B cell (primary cell): ENCODE data around the gene TEDC2. TPM values are rescaled to one million over a fixed set of nuclear protein-coding genes. Genes with fewer than 3 reads are reported as not detected.

ENCODE experiments used
- ATAC-seq: fragments of 200-7000 bp; cut with Tn5 transposase; one replicate; pipeline ENCODE4 v1.10.0; 2021; ENCODE audit warnings: low read depth, mild to moderate bottlenecking, moderate number of reproducible peaks, moderate library complexity
- CTCF ChIA-PET: fragments of 350-600 bp; sonication (Branson Sonifier 250); formaldehyde crosslinking; loops from one replicate; lab custom pipeline; 2021; ENCODE audit warnings: antibody characterized with exemption, inconsistent platforms; lab: Charles Lee
- POLR2A ChIA-PET: fragments of 350-600 bp; sonication (Branson Sonifier 250); formaldehyde crosslinking; loops from one replicate; lab custom pipeline; 2021; ENCODE audit warnings: antibody characterized with exemption; lab: Charles Lee
- DNase-seq: peaks from one replicate; pipeline ENCODE4 v3.0.0; 2013
- H2AFZ ChIP-seq: 2 replicates; pipeline ENCODE4 v1.6.1; 2012; ENCODE audit warnings: mild to moderate bottlenecking, low read depth, low read length; ENCODE audit not compliant: insufficient read depth, poor library complexity, severe bottlenecking
- H3K27ac ChIP-seq, 2 donors: 1 replicate in 1 of 2; 2 replicates in 1 of 2; pipeline ENCODE4 v1.5.1; 2012 to 2013; ENCODE audit warnings: low read length in 2 of 2, mild to moderate bottlenecking in 2 of 2, moderate library complexity in 1 of 2
- H3K27me3 ChIP-seq, 4 experiments: fragments of 200-600 bp in 1 of 4; sonication (generic) in 1 of 4; replicated peaks in 1 of 4; 1 replicate in 2 of 4; 2 replicates in 2 of 4; pipeline versions ENCODE4 v1.6.1 to v1.7.0; 2013 to 2016; ENCODE audit warnings: low read length in 3 of 4, mild to moderate bottlenecking in 2 of 4, mixed read lengths in 1 of 4, moderate library complexity in 1 of 4; ENCODE audit not compliant: insufficient read depth in 4 of 4, control insufficient read depth in 3 of 4; ENCODE audit errors: control extremely low read depth in 1 of 4
- H3K36me3 ChIP-seq, 2 experiments: replicated peaks in 1 of 2; 1 replicate in 1 of 2; 2 replicates in 1 of 2; pipeline versions ENCODE4 v1.6.1 to v1.7.1; 2013; ENCODE audit warnings: low read length in 1 of 2; ENCODE audit not compliant: insufficient read depth in 2 of 2, control insufficient read depth in 1 of 2; ENCODE audit errors: control extremely low read depth in 1 of 2, extremely low read depth in 1 of 2
- H3K4me1 ChIP-seq, 2 donors: fragments of 200-600 bp in 1 of 2; sonication (generic) in 1 of 2; 1 replicate in 1 of 2; 2 replicates in 1 of 2; pipeline versions ENCODE4 v1.5.1 to v1.6.1; 2013 to 2017; ENCODE audit warnings: low read length in 2 of 2; ENCODE audit not compliant: control insufficient read depth in 2 of 2, insufficient read depth in 2 of 2
- H3K4me2 ChIP-seq: replicated peaks from 2 replicates; pipeline ENCODE3; 2012; ENCODE audit warnings: mild to moderate bottlenecking, low read depth, low read length; ENCODE audit not compliant: poor library complexity, severe bottlenecking
- H3K4me3 ChIP-seq, 5 experiments: fragments of 200-600 bp in 1 of 5; sonication (generic) in 1 of 5; 1 replicate in 3 of 5; 2 replicates in 2 of 5; pipeline versions ENCODE4 v1.5.1 to v1.7.0; 2011 to 2016; ENCODE audit warnings: low read length in 4 of 5, mild to moderate bottlenecking in 4 of 5, low read depth in 2 of 5, control low read depth in 1 of 5, moderate library complexity in 1 of 5; ENCODE audit not compliant: insufficient read depth in 1 of 5; ENCODE audit errors: control extremely low read depth in 1 of 5, extremely low read depth in 1 of 5
- H3K79me2 ChIP-seq: fragments of 200-600 bp; sonication (generic); one replicate; pipeline ENCODE4 v1.6.0; 2016; ENCODE audit warnings: low read length; ENCODE audit not compliant: control insufficient read depth, insufficient read depth
- H3K9ac ChIP-seq: fragments of 200-600 bp; sonication (generic); 2 replicates; pipeline ENCODE4 v1.6.1; 2017; ENCODE audit warnings: mild to moderate bottlenecking, low read length, moderate library complexity
- H3K9me3 ChIP-seq, 3 donors: one replicate each; pipeline versions ENCODE4 v1.6.1 to v1.7.1; 2013; ENCODE audit warnings: low read length in 2 of 3; ENCODE audit not compliant: control insufficient read depth in 2 of 3, insufficient read depth in 1 of 3; ENCODE audit errors: control extremely low read depth in 1 of 3
- H4K20me1 ChIP-seq: 2 replicates; pipeline ENCODE4 v1.6.0; 2012; ENCODE audit warnings: mild to moderate bottlenecking, low read length; ENCODE audit not compliant: insufficient read depth, control insufficient read depth, poor library complexity, severe bottlenecking
- H3K27ac Mint-ChIP-seq: one replicate; pipeline ENCODE4 v1.8.0; 2021; ENCODE audit warnings: mixed read lengths
- H3K27me3 Mint-ChIP-seq: one replicate; pipeline ENCODE4 v1.8.0; 2021; ENCODE audit warnings: mixed read lengths
- H3K4me1 Mint-ChIP-seq: one replicate; pipeline ENCODE4 v1.8.0; 2021; ENCODE audit warnings: mixed read lengths
- H3K4me3 Mint-ChIP-seq: one replicate; pipeline ENCODE4 v1.8.0; 2021; ENCODE audit warnings: mixed read lengths
- H3K9me3 Mint-ChIP-seq: one replicate; pipeline ENCODE4 v1.8.0; 2022; ENCODE audit warnings: mixed read lengths; ENCODE audit not compliant: insufficient read depth
- CTCF ChIP-seq: fragments of 200-600 bp; IDR thresholded peaks from one replicate; pipeline ENCODE4 v1.8.0; 2022; ENCODE audit warnings: antibody characterized with exemption, mild to moderate bottlenecking
- EZH2 ChIP-seq: IDR thresholded peaks from 2 replicates; pipeline ENCODE4 v1.6.1; 2012; ENCODE audit warnings: borderline replicate concordance, low read depth, mild to moderate bottlenecking, moderate library complexity, low read length; ENCODE audit not compliant: insufficient read depth, poor library complexity, severe bottlenecking
- WGBS: methylation state at CpG from one replicate; pipeline ENCODE4 v1.1.5; 2013; ENCODE audit warnings: missing lambda C conversion rate; ENCODE audit not compliant: insufficient coverage; 5-methylcytosine and 5-hydroxymethylcytosine counted together
- intact Hi-C: fragments of 100-400 bp; cut with micrococcal nuclease; formaldehyde crosslinking; loops from one replicate; pipeline ENCODE4 v1.10.0; 2022
- polyA plus RNA-seq: library from polyadenylated mRNA; depleted of rRNA; stranded (reverse); fragments of >200 nt; gene quantifications from 2 replicates; pipeline ENCODE4 v1.2.3, GENCODE V29; 2012
- total RNA-seq, 2 donors: library from RNA; stranded (reverse); fragments of 120-200 nt in 1 of 2; gene quantifications; 1 replicate in 1 of 2; 2 replicates in 1 of 2; pipeline versions ENCODE4 v1.2.3 to v1.2.4, GENCODE V29; 2013 to 2022

TEDC2 gene
- total and polyA plus RNA-seq, 2 donors (not counting 1 experiment from before 2014, with no cell fraction given) = 1.1 to 2.9 TPM

- H3K79me2 ChIP-seq = peaks cover 22% of the 10 kb centered on the region
- H3K27me3 ChIP-seq = no peaks in the 10 kb centered on the region
- no peaks in the 10 kb centered on the region for H3K9me3 Mint-ChIP-seq
- TF ChIP-seq EZH2 = no peak
- no peak for TF ChIP-seq CTCF
- H3K27me3 Mint-ChIP-seq = no peaks in the 10 kb centered on the region
- no peak overlapping the region for H3K4me3 ChIP-seq
- intact Hi-C loops = no loop called here
- POLR2A ChIA-PET = no interaction called here
- no peak overlapping the region for H3K9ac ChIP-seq
- H3K9me3 ChIP-seq = no peaks in the 10 kb centered on the region
- H3K36me3 ChIP-seq = peaks cover 0 to 4% of the 10 kb centered on the region in 2 experiments
- peaks cover 0 to 8% of the 10 kb centered on the region in 2 donors for H3K4me1 ChIP-seq
- H3K27ac Mint-ChIP-seq = no peak overlapping the region
- 86% methylated on average over 26 of the region's 26 CpGs for WGBS
- no peaks in the 10 kb centered on the region for H4K20me1 ChIP-seq
- no peak overlapping the region for H3K4me3 Mint-ChIP-seq
- H3K4me2 ChIP-seq = no peak overlapping the region
- no peak overlapping the region for H3K27ac ChIP-seq
- ATAC-seq = no peak
- H2AFZ ChIP-seq = no peak overlapping the region
- no peak for DNase-seq
- peaks cover 2% of the 10 kb centered on the region for H3K4me1 Mint-ChIP-seq
- CTCF ChIA-PET = interaction anchor here (0.9 to 1.1 kb wide), 2 partner anchors 168 to 303 kb away, joined by 3 read pairs; no protein-coding TSS in a partner anchor
These were observed 38.0 kb downstream of the TEDC2 start for GRCh38 chr16:2497695-2498484.

- no peak overlapping the region for H3K27ac ChIP-seq
- peaks cover 0 to 4% of the 10 kb centered on the region in 2 experiments for H3K36me3 ChIP-seq
- no peak overlapping the region for H3K4me2 ChIP-seq
- H3K27me3 ChIP-seq = no peaks in the 10 kb centered on the region
- intact Hi-C loops = no loop called here
- POLR2A ChIA-PET = no interaction called here
- Mint-ChIP-seq H3K9me3 (no peaks in the 10 kb centered on the region), H3K4me1 (peaks cover 2% of the 10 kb centered on the region), H3K27ac (no peak overlapping the region), H3K27me3 (no peaks in the 10 kb centered on the region), H3K4me3 (no peak overlapping the region)
- TF ChIP-seq CTCF = no peak
- no peak for TF ChIP-seq EZH2
- H2AFZ ChIP-seq = no peak overlapping the region
- no peak for DNase-seq
- H3K79me2 ChIP-seq = peaks cover 22% of the 10 kb centered on the region
- peaks cover 0 to 8% of the 10 kb centered on the region in 2 donors for H3K4me1 ChIP-seq
- no peak for ATAC-seq
- no peaks in the 10 kb centered on the region for H4K20me1 ChIP-seq
- no peak overlapping the region for H3K4me3 ChIP-seq
- H3K9ac ChIP-seq = no peak overlapping the region
- 98% methylated on average over 15 of the region's 15 CpGs for WGBS
- H3K9me3 ChIP-seq = no peaks in the 10 kb centered on the region
- CTCF ChIA-PET = interaction anchor here (0.9 to 1.1 kb wide), 2 partner anchors 169 to 304 kb away, joined by 3 read pairs; no protein-coding TSS in a partner anchor
These were observed 38.8 kb downstream of the TEDC2 start for GRCh38 chr16:2498531-2499253.
